D721Med (cell line): Measurements from ENCODE around the gene KMT2B.

Experiments
- DNase-seq: peaks from one replicate; pipeline ENCODE4 v3.0.0; 2011; ENCODE audit warnings: low spot score; ENCODE audit not compliant: insufficient read length
- FAIRE-seq: peaks from 2 replicates; lab custom pipeline; 2011; peaks lifted over from hg19 to GRCh38; lab: Jason Lieb, UNC
- TF ChIP-seq, protein P1 (sequence below): IDR thresholded peaks from 2 replicates; pipeline ENCODE4 v1.5.1; 2012; ENCODE audit warnings: mild to moderate bottlenecking, control low read depth; ENCODE audit not compliant: insufficient read depth; ENCODE audit errors: missing control alignments

Gene KMT2B

DNA sequence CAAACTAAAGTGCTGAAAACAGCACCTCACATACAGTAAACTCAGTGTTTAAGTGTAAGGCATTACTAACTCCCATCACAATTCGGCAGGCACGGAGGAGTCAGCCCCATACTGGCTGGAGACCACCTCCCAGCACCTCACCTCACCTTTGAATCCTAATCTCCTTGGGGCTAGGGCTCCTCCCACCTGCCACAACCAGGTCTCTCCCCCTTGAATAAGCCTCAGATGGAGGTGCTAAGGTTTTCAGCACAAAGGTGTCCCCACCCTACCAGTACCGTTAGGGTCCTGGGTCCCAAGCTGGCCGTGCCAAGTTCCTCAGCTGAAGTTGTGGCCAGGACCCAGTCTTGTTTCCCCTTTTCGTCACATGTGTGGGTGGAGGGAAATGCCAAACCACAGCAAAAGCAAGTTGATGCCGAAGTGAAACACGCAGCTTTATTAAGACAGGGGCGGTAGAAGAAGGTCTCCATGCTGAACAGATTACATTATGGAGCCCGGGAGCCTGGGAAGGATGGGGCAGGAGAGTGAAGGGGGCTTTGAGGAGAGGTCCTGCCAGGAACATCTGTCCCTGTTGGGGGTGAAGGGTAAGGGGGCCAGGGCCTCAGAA, 24.4 kb downstream of the KMT2B start, which contains the start of gene IGFLR1:
TSS of gene IGFLR1 (minus strand) at position 332 of the 604 bp plus-strand sequence. CDS start 1,272 bp downstream, outside the sequence.
- no peak for FAIRE-seq
- TF ChIP-seq, protein P1, sequence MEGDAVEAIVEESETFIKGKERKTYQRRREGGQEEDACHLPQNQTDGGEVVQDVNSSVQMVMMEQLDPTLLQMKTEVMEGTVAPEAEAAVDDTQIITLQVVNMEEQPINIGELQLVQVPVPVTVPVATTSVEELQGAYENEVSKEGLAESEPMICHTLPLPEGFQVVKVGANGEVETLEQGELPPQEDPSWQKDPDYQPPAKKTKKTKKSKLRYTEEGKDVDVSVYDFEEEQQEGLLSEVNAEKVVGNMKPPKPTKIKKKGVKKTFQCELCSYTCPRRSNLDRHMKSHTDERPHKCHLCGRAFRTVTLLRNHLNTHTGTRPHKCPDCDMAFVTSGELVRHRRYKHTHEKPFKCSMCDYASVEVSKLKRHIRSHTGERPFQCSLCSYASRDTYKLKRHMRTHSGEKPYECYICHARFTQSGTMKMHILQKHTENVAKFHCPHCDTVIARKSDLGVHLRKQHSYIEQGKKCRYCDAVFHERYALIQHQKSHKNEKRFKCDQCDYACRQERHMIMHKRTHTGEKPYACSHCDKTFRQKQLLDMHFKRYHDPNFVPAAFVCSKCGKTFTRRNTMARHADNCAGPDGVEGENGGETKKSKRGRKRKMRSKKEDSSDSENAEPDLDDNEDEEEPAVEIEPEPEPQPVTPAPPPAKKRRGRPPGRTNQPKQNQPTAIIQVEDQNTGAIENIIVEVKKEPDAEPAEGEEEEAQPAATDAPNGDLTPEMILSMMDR, result no peak
- no peak for DNase-seq

DNA sequence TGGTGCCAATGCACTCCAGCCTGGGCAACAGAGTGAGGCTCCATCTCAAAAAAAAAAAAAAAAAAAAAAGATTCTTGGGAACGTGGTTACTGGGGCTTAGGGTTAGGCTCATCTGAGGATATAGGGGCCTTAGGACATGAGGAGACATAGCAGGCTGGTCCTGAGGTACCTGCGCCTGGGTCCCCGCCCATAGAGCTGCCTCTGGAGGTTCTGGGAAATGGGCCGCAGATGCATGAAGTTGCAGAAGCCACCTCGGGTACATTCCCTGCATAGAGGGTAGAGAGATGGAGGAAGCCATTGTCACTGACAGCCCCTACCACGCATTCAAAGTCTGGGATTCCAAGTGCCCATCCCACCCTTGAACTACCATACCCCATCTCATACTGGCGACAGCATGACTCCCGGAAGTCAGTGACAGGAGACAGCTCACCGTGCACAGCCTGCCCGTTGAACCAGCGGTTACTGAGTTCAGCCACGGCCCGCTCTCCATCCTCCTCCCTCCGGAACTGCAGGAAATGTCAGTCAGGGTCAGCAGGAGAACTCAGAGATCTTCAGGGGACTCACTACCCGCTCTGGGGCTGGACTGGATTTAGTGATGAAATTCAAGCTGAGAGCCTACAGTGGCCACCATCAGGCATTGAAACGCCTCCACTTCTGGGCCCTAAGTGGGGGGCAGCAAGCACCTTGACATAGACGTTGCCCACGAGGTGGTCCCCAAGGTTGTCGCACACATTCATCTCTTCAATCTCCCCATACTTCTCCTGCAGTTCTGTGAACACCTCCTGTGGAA, 26.0 kb downstream of the KMT2B start:
- DNase-seq (no peak), FAIRE-seq (no peak)
- TF ChIP-seq, protein P1, result no peak

DNA sequence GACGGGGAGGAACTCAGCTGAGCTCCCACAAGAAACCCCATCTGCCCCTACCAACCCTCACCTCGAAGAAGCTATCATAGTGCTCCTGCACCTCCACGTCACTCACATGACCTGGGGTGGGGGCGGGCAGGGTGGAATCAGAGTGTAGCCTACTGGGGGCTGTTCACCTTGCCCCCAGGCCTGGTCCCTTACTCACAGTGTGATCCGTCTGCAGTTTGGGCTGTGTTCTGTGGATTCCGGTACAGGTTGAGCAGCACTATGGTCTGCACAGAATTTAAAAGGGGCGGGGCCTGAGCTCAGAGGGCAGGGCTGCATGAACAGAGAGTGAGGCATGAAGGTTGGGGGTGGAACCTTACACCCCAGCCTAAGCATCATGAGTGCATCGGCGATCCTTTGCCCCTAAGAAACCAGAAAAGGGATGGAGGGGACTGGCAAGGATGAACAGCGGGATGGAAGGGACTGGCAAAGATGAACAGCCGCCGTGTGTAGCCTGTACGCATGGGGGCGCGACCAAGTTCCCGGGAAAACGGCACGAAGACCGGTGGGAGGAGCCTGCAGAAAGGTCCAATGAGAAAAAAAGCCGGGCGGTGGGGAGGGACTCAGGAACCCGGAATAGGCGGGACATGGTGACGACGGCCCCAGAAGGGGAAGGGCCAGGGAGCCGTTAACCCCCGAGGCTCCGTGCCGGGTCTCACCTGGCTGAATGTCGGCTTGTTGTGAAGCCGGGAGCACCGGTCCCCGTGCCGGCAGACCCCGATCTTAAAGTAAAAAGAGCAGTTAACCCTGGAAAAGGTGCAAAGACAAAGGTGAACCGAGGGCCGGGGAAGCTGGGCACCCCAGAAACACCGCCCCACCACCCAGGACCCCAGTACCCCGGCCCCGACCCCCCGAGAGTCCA, 26.9 kb downstream of the KMT2B start:
- TF ChIP-seq, protein P1, result peak; percentile 38
- DNase-seq (peak; percentile 29), FAIRE-seq (no peak)

DNA sequence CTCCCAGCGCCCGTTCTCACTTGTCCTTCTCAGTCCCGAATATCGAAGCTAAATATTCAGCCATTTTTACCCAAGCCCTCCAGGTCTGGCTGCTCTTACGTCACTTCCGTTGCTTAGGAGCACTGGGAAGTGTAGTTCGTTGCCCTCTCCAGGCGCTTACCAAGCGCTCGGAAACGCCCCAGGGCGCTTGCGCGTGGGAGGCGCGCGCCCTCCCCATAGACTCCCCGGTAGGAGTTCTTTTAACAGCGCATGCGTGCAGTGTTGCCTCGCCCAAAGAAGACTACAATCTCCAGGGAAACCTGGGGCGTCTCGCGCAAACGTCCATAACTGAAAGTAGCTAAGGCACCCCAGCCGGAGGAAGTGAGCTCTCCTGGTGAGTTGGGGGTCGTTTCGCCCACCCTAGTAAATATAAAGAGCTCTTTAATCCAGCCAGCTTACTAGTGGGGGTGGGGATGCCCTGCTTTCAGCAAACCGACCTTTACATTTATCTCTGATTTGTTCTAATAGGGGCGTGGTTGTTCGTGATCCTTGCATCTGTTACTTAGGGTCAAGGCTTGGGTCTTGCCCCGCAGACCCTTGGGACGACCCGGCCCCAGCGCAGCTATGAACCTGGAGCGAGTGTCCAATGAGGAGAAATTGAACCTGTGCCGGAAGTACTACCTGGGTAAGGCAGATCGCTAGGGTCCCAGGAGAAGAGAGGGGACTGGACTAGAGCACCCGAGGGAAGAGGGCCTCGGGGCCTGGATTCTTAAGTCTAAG, 27.7 kb downstream of the KMT2B start, which contains the start of the genes PSENEN and U2AF1L4:
TSS of gene PSENEN (plus strand) at position 324 of the 759 bp plus-strand sequence. CDS start at position 604, 280 bp downstream.
TSS of gene U2AF1L4 (minus strand) at position 91 of the 759 bp plus-strand sequence. CDS start at position 64, 27 bp downstream.
- FAIRE-seq (no peak), DNase-seq (peak; percentile 53)
- TF ChIP-seq, protein P1, result no peak

- FAIRE-seq (no peak), DNase-seq (no peak)
- TF ChIP-seq, protein P1, result no peak
Measured at GRCh38 chr19:35746087-35746462, 28.3 kb downstream of the KMT2B start.

DNA sequence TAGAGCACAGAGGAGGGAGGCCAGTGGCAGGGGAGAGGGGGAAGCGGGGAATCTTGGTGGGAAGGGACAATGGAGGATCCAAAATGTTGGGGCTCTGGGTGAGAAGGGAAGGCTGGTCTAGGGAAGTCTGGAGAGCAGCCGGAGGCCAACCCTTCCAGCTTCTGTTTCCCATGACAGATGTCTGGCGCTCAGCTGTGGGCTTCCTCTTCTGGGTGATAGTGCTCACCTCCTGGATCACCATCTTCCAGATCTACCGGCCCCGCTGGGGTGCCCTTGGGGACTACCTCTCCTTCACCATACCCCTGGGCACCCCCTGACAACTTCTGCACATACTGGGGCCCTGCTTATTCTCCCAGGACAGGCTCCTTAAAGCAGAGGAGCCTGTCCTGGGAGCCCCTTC, 28.7 kb downstream of the KMT2B start:
- FAIRE-seq (no peak), DNase-seq (no peak)
- TF ChIP-seq, protein P1, result no peak
